Mesendoderm (in vitro differentiated cells): ENCODE data around the gene AFF1.
A peak's percentile ranks its signal among the peaks of the same experiment; 100 is the strongest.

Experiments
- DNase-seq: peaks from one replicate; pipeline ENCODE4 v3.0.0; 2013
- H2AK5ac ChIP-seq: 2 replicates; pipeline ENCODE4 v1.6.1; 2013; ENCODE audit warnings: low read length, inconsistent platforms
- H2BK120ac ChIP-seq: 2 replicates; pipeline ENCODE4 v1.6.1; 2013; ENCODE audit warnings: low read depth, mild to moderate bottlenecking, low read length, moderate library complexity, mixed read lengths
- H2BK15ac ChIP-seq: replicated peaks from 2 replicates; pipeline ENCODE4 v1.6.1; 2013; ENCODE audit warnings: low read depth, mild to moderate bottlenecking, moderate library complexity
- H2BK5ac ChIP-seq: 2 replicates; pipeline ENCODE4 v1.6.1; 2013; ENCODE audit warnings: low read length, inconsistent platforms
- H3K18ac ChIP-seq: 2 replicates; pipeline ENCODE4 v1.6.1; 2013; ENCODE audit warnings: mild to moderate bottlenecking, low read length, mixed read lengths
- H3K23ac ChIP-seq: one replicate; pipeline ENCODE4 v1.6.1; 2013; ENCODE audit warnings: low read length
- H3K27ac ChIP-seq: 2 replicates; pipeline ENCODE4 v1.5.1; 2013; ENCODE audit warnings: low read depth, mild to moderate bottlenecking, inconsistent platforms, low read length, moderate library complexity
- H3K27me3 ChIP-seq: 2 replicates; pipeline ENCODE4 v1.6.1; 2013; ENCODE audit warnings: low read length, control low read depth, mild to moderate bottlenecking, inconsistent platforms; ENCODE audit not compliant: insufficient read depth, poor library complexity
- H3K36me3 ChIP-seq: 2 replicates; pipeline ENCODE4 v1.6.1; 2013; ENCODE audit warnings: low read length, inconsistent platforms; ENCODE audit not compliant: control insufficient read depth, insufficient read depth
- H3K4ac ChIP-seq: one replicate; pipeline ENCODE4 v1.6.1; 2013; ENCODE audit warnings: low read depth, mild to moderate bottlenecking, low read length, moderate library complexity
- H3K4me1 ChIP-seq: 2 replicates; pipeline ENCODE4 v1.6.1; 2013; ENCODE audit warnings: low read depth, low read length, inconsistent platforms; ENCODE audit not compliant: control insufficient read depth
- H3K4me2 ChIP-seq: 2 replicates; pipeline ENCODE4 v1.6.1; 2013; ENCODE audit warnings: low read length
- H3K4me3 ChIP-seq: 2 replicates; pipeline ENCODE4 v1.5.1; 2013; ENCODE audit warnings: mild to moderate bottlenecking, low read length
- H3K56ac ChIP-seq: one replicate; pipeline ENCODE4 v1.6.1; 2013; ENCODE audit warnings: low read length
- H3K79me1 ChIP-seq: 2 replicates; pipeline ENCODE4 v1.6.1; 2013; ENCODE audit warnings: low read length, inconsistent platforms
- H3K79me2 ChIP-seq: 2 replicates; pipeline ENCODE4 v1.6.1; 2013; ENCODE audit warnings: mild to moderate bottlenecking, low read length; ENCODE audit not compliant: control insufficient read depth, insufficient read depth
- H3K9ac ChIP-seq: 2 replicates; pipeline ENCODE4 v1.6.1; 2013; ENCODE audit warnings: low read length, inconsistent platforms
- H4K5ac ChIP-seq: one replicate; pipeline ENCODE4 v1.6.1; 2013; ENCODE audit warnings: low read length
- H4K8ac ChIP-seq: one replicate; pipeline ENCODE4 v1.6.1; 2013; ENCODE audit warnings: low read depth, mild to moderate bottlenecking, control low read depth, low read length, moderate library complexity
- WGBS: extraction: QIAGEN DNeasy Blood & Tissue Kit; methylation state at CpG from one replicate; pipeline ENCODE4 v1.1.7; 2013; ENCODE audit warnings: low lambda C conversion rate, missing lambda C conversion rate; ENCODE audit not compliant: insufficient coverage; ENCODE audit errors: extremely low coverage; 5-methylcytosine and 5-hydroxymethylcytosine counted together

Gene AFF1

GRCh38 chr4:87118826-87119225 is 184.0 kb downstream of the AFF1 start:
- WGBS = no CpG with 5 or more reads among the region's 2 CpGs
- no peak overlapping the region for H3K4ac ChIP-seq
- no peak overlapping the region for H3K4me2 ChIP-seq
- H4K8ac ChIP-seq = no peak overlapping the region
- H2BK5ac ChIP-seq = no peak overlapping the region
- H3K27me3 ChIP-seq = no peaks in the 10 kb centered on the region
- H2AK5ac ChIP-seq = no peak overlapping the region
- H3K18ac ChIP-seq = no peak overlapping the region
- no peaks in the 10 kb centered on the region for H3K79me2 ChIP-seq
- H3K9ac ChIP-seq = no peak overlapping the region
- H3K4me3 ChIP-seq = no peak overlapping the region
- peaks cover 2% of the 10 kb centered on the region for H3K4me1 ChIP-seq
- DNase-seq = peak; percentile 55
- no peak overlapping the region for H3K23ac ChIP-seq
- no peak overlapping the region for H3K27ac ChIP-seq
- H2BK15ac ChIP-seq = no peak overlapping the region
- no peak overlapping the region for H3K56ac ChIP-seq
- H3K79me1 ChIP-seq = peaks cover 15% of the 10 kb centered on the region
- peaks cover 6% of the 10 kb centered on the region for H3K36me3 ChIP-seq
- no peak overlapping the region for H2BK120ac ChIP-seq
- H4K5ac ChIP-seq = no peak overlapping the region

DNA sequence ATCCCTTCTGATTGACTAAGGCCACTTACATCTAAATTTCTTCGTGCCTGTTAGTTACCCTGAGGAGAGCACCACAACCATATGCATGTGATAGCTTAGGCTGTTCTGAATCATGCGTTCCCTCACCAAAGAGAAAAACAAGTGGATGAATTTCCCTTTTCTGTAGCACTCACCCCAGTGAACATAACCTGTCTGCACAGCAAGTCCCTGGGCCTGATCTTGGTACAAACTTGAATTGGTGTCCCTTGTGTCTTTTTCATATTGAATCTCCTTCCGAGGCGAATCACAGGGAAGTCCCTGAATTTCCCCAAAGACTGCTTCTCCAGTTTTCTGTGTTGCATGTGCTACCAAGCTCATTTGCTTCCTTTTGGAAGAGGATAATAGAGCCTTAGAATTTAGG is 185.2 kb downstream of the AFF1 start:
- no peak overlapping the region for H3K27ac ChIP-seq
- no peak overlapping the region for H3K9ac ChIP-seq
- no peak overlapping the region for H3K56ac ChIP-seq
- peak overlapping the region; percentile 16 for H4K5ac ChIP-seq
- no CpG with 5 or more reads among the region's 4 CpGs for WGBS
- H3K4me2 ChIP-seq = no peak overlapping the region
- no peaks in the 10 kb centered on the region for H3K79me2 ChIP-seq
- H3K4me3 ChIP-seq = no peak overlapping the region
- H2BK15ac ChIP-seq = no peak overlapping the region
- H2AK5ac ChIP-seq = no peak overlapping the region
- H3K4me1 ChIP-seq = peaks cover 2% of the 10 kb centered on the region
- DNase-seq = no peak
- H3K36me3 ChIP-seq = peaks cover 3% of the 10 kb centered on the region
- H3K79me1 ChIP-seq = peaks cover 14% of the 10 kb centered on the region
- H3K18ac ChIP-seq = no peak overlapping the region
- H3K23ac ChIP-seq = no peak overlapping the region
- no peak overlapping the region for H2BK120ac ChIP-seq
- no peak overlapping the region for H4K8ac ChIP-seq
- no peak overlapping the region for H2BK5ac ChIP-seq
- no peak overlapping the region for H3K4ac ChIP-seq
- H3K27me3 ChIP-seq = no peaks in the 10 kb centered on the region

GRCh38 chr4:87120411-87121162 is 185.8 kb downstream of the AFF1 start:
- Histone ChIP-seq H3K9ac (no peak overlapping the region), H2BK5ac (no peak overlapping the region), H4K5ac (no peak overlapping the region), H2AK5ac (no peak overlapping the region), H2BK120ac (no peak overlapping the region), H3K79me1 (peaks cover 11% of the 10 kb centered on the region), H2BK15ac (no peak overlapping the region), H3K4me3 (no peak overlapping the region), H3K4ac (no peak overlapping the region), H3K4me2 (no peak overlapping the region), H3K79me2 (no peaks in the 10 kb centered on the region), H3K56ac (no peak overlapping the region), H3K23ac (no peak overlapping the region), H3K27ac (no peak overlapping the region), H4K8ac (no peak overlapping the region), H3K27me3 (no peaks in the 10 kb centered on the region), H3K4me1 (peaks cover 2% of the 10 kb centered on the region), H3K36me3 (no peaks in the 10 kb centered on the region), H3K18ac (no peak overlapping the region)
- DNase-seq = no peak
- no CpG with 5 or more reads among the region's 18 CpGs for WGBS

DNA sequence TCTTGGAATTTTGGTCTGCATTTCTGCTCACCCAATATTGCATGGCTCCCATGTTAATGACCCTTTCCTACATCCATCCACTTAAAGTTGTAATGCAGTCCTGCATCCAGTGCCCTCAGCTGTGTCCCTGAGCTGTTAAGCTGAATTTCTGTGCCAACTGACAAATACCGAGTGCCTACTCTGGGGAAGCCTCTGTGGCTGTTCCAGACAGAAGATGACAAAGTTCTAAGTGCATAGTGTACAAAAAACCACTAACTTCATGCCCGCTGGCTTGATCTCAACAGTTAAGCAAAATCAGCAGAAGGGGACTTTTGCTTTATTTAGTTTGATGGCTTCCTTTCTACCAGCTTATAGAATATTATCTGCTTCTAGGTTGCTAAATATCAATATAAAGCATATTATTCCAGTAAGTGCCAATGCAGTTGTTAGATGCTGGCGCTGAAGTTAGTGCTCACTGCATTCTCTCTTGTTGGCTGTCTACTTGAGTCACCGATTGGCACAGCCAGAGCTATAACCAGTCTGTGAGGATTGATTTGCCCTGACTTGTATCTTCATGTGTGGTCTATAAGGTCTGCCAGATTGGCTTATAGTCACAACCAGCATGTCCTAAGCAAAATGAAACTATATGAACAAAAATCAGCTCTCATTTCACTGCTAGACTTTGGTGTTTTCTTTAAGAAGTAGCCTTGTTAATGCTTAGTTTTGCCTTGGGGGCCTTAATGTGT is 186.7 kb downstream of the AFF1 start:
- Histone ChIP-seq H3K79me1 (peaks cover 11% of the 10 kb centered on the region), H2AK5ac (no peak overlapping the region), H2BK120ac (no peak overlapping the region), H3K18ac (no peak overlapping the region), H3K4me2 (no peak overlapping the region), H3K79me2 (no peaks in the 10 kb centered on the region), H2BK5ac (no peak overlapping the region), H3K23ac (no peak overlapping the region), H2BK15ac (no peak overlapping the region), H3K27ac (no peak overlapping the region), H3K27me3 (no peaks in the 10 kb centered on the region), H3K4me1 (peaks cover 2% of the 10 kb centered on the region), H4K5ac (no peak overlapping the region), H4K8ac (no peak overlapping the region), H3K4me3 (no peak overlapping the region), H3K36me3 (no peaks in the 10 kb centered on the region), H3K4ac (no peak overlapping the region), H3K9ac (no peak overlapping the region), H3K56ac (no peak overlapping the region)
- DNase-seq = no peak
- no CpG with 5 or more reads among the region's 4 CpGs for WGBS

DNA sequence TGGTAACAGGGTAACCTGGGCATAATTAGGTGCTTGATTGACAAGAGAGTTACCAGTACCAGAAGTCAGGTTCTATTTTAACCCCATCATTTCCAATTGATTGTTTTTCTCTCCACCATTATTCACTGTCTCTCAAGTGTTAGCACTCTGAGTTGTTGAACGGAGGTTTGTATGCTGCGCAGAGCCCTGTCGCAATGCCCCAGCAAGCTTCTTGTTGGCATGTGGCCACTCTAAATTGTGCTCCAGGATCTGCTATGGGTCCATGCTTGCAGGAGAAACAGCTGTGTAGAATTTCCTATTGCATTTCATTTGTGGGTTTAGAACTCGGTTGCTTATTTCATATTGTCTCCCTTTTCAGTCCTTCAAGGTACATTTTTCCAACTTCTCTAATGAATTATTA is 187.4 kb downstream of the AFF1 start:
- Histone ChIP-seq H4K8ac (no peak overlapping the region), H2BK15ac (no peak overlapping the region), H3K79me1 (peaks cover 11% of the 10 kb centered on the region), H3K27ac (no peak overlapping the region), H3K9ac (no peak overlapping the region), H2BK5ac (no peak overlapping the region), H3K4me2 (no peak overlapping the region), H3K36me3 (no peaks in the 10 kb centered on the region), H3K4me3 (no peak overlapping the region), H3K79me2 (no peaks in the 10 kb centered on the region), H3K4ac (no peak overlapping the region), H3K23ac (no peak overlapping the region), H3K56ac (no peak overlapping the region), H3K27me3 (no peaks in the 10 kb centered on the region), H2AK5ac (no peak overlapping the region), H4K5ac (no peak overlapping the region), H3K4me1 (no peaks in the 10 kb centered on the region), H3K18ac (no peak overlapping the region), H2BK120ac (no peak overlapping the region)
- no peak for DNase-seq
- WGBS = no CpG with 5 or more reads among the region's 4 CpGs
